Spleen (tissue), 11 donors: ENCODE data around the gene S100A4. TPM values are rescaled to one million over a fixed set of nuclear protein-coding genes. Genes with fewer than 3 reads are reported as not detected.
A peak's percentile ranks its signal among the peaks of the same experiment; 100 is the strongest.
"Not testable (repeated sequence)": the region's sequence is repeated elsewhere in the genome, so short reads cannot be mapped to it uniquely, and the experiment has no call there.

Experiments
- DNase-seq: peaks from one replicate; pipeline ENCODE4 v3.0.0-alpha.2; 2020
- H3K27ac ChIP-seq, 8 donors: fragments of 200-600 bp; sonication (generic) in 7 of 8; 1 replicate in 4 of 8; 2 replicates in 4 of 8; pipeline versions ENCODE4 v1.5.0 to v1.8.0; 2016 to 2021; ENCODE audit warnings: inconsistent platforms in 4 of 8, mild to moderate bottlenecking in 4 of 8, moderate library complexity in 1 of 8
- H3K27me3 ChIP-seq, 7 donors: fragments of 200-600 bp; sonication (generic) in 6 of 7; replicated peaks in 1 of 7; 1 replicate in 4 of 7; 2 replicates in 3 of 7; pipeline versions ENCODE4 v1.5.0 to v1.8.0; 2016 to 2021; ENCODE audit warnings: inconsistent platforms in 3 of 7, mild to moderate bottlenecking in 1 of 7
- H3K36me3 ChIP-seq, 6 donors: fragments of 200-600 bp; sonication (generic) in 5 of 6; 1 replicate in 4 of 6; 2 replicates in 2 of 6; pipeline versions ENCODE4 v1.5.0 to v1.8.0; 2016 to 2021; ENCODE audit warnings: inconsistent platforms in 2 of 6
- H3K4me1 ChIP-seq, 6 donors: fragments of 200-600 bp; sonication (generic) in 5 of 6; 1 replicate in 3 of 6; 2 replicates in 3 of 6; pipeline versions ENCODE4 v1.5.0 to v1.8.0; 2016 to 2021; ENCODE audit warnings: inconsistent platforms in 3 of 6
- H3K4me3 ChIP-seq, 8 donors: fragments of 200-600 bp; sonication (generic) in 7 of 8; 1 replicate in 4 of 8; 2 replicates in 4 of 8; pipeline versions ENCODE4 v1.5.0 to v1.8.0; 2016 to 2021; ENCODE audit warnings: inconsistent platforms in 4 of 8, mild to moderate bottlenecking in 4 of 8, moderate library complexity in 2 of 8
- H3K9me3 ChIP-seq, 8 donors: fragments of 200-600 bp; sonication (generic) in 7 of 8; 1 replicate in 4 of 8; 2 replicates in 4 of 8; pipeline versions ENCODE4 v1.5.0 to v1.8.0; 2016 to 2021; ENCODE audit warnings: inconsistent platforms in 4 of 8
- POLR2A ChIP-seq, 3 donors: fragments of 450-650 bp; IDR thresholded peaks; one replicate each; pipeline ENCODE4 v1.5.1; 2017; ENCODE audit warnings: antibody characterized with exemption in 3 of 3, mild to moderate bottlenecking in 1 of 3
- POLR2AphosphoS5 ChIP-seq, 3 donors: sonication (generic); formaldehyde crosslinking; IDR thresholded peaks; one replicate each; pipeline ENCODE4 v1.5.1; 2017; ENCODE audit warnings: antibody characterized with exemption in 3 of 3
- WGBS, 5 donors: extraction: QIAGEN DNeasy Blood & Tissue Kit in 3 of 5; methylation state at CpG; one replicate each; pipeline versions ENCODE4 v1.1.5 to v1.1.7; 2013 to 2018; 5-methylcytosine and 5-hydroxymethylcytosine counted together
- intact Hi-C: fragments of 100-400 bp; cut with DNase I; formaldehyde crosslinking; loops from one replicate; pipeline ENCODE4 v1.15.0; 2023; ENCODE audit warnings: low total_unique reads
- polyA plus RNA-seq, 3 donors: library from polyadenylated mRNA; stranded (reverse); fragments of 200-250 nt; gene quantifications; one replicate each; pipeline ENCODE4 v1.2.1, GENCODE V29; 2013
- total RNA-seq, 7 donors: library from RNA; depleted of rRNA in 3 of 7; stranded (reverse); fragments of >200 nt in 3 of 7; fragmentation: NEBNext Ultra II Directional in 4 of 7; extraction: Animal tissue kit (Norgen Biotek cat#: 25700) in 4 of 7; gene quantifications; one replicate each; pipeline versions ENCODE4 v1.1.0 to v1.2.1, GENCODE V29; 2016 to 2021
- TF ChIP-seq, protein P1 (sequence below), 11 experiments: fragments of 200-600 bp in 7 of 11; fragments of 450-650 bp in 4 of 11; sonication (generic) in 4 of 11; IDR thresholded peaks in 8 of 11; conservative IDR thresholded peaks in 3 of 11; 1 replicate in 7 of 11; 2 replicates in 4 of 11; pipeline versions ENCODE4 v1.4.0 to v1.8.0; 2016 to 2021; ENCODE audit warnings: antibody characterized with exemption in 11 of 11, inconsistent platforms in 4 of 11, mild to moderate bottlenecking in 1 of 11
- donor health status: healthy with polysubstance abuse.
- donor health status: DM: no; HTN: no; CAD: no; lungs with moderate emphysema.
- donor health status: DM: no; HTN: no; CAD: no.
- donor health status: Bipolar disorder and iron deficiency.
- donor health status: healthy.
- donor health status: DM: no; HTN: no; CAD: no.
- donor health status: DM: yes; HTN: yes; CAD: no.

S100A4 gene
- total and polyA plus RNA-seq, 10 donors: 161 to 755 (median 321) TPM

- H3K4me1 ChIP-seq: peaks cover 0 to 24% (median 13%) of the 10 kb centered on the region in 6 donors
- no peaks in the 10 kb centered on the region for H3K36me3 ChIP-seq
- H3K9me3 ChIP-seq: no peaks in the 10 kb centered on the region
- TF ChIP-seq, protein P1, sequence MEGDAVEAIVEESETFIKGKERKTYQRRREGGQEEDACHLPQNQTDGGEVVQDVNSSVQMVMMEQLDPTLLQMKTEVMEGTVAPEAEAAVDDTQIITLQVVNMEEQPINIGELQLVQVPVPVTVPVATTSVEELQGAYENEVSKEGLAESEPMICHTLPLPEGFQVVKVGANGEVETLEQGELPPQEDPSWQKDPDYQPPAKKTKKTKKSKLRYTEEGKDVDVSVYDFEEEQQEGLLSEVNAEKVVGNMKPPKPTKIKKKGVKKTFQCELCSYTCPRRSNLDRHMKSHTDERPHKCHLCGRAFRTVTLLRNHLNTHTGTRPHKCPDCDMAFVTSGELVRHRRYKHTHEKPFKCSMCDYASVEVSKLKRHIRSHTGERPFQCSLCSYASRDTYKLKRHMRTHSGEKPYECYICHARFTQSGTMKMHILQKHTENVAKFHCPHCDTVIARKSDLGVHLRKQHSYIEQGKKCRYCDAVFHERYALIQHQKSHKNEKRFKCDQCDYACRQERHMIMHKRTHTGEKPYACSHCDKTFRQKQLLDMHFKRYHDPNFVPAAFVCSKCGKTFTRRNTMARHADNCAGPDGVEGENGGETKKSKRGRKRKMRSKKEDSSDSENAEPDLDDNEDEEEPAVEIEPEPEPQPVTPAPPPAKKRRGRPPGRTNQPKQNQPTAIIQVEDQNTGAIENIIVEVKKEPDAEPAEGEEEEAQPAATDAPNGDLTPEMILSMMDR (IDR thresholded peaks at IDR 0.05 in 8 of 11, conservative IDR thresholded peaks at IDR 0.05 in 3 of 11): no peak
- no peak for TF ChIP-seq POLR2AphosphoS5 (IDR thresholded peaks at IDR 0.05)
- TF ChIP-seq POLR2A (IDR thresholded peaks at IDR 0.05): no peak
- peak; percentile 50 for DNase-seq
- intact Hi-C loops: no loop called here
- no peak overlapping the region for H3K4me3 ChIP-seq
- H3K27ac ChIP-seq: peak overlapping the region in 7 of 8 donors; percentile 9 to 65 (median 39)
- no peaks in the 10 kb centered on the region for H3K27me3 ChIP-seq
- WGBS, 5 donors: 44 to 76% (median 53%) methylated on average over 5 of the region's 5 CpGs
Observed at GRCh38 chr1:153587314-153587713, 41.7 kb upstream of the S100A4 start.

GRCh38 chr1:153586347-153586746 is 40.7 kb upstream of the S100A4 start:
- H3K9me3 ChIP-seq: no peaks in the 10 kb centered on the region
- H3K27me3 ChIP-seq: no peaks in the 10 kb centered on the region
- H3K36me3 ChIP-seq: no peaks in the 10 kb centered on the region
- no peak for DNase-seq
- peak overlapping the region in 5 of 8 donors; percentile 29 to 65 (median 52) for H3K27ac ChIP-seq
- H3K4me3 ChIP-seq: no peak overlapping the region
- H3K4me1 ChIP-seq: peaks cover 0 to 24% (median 13%) of the 10 kb centered on the region in 6 donors
- TF ChIP-seq, protein P1 (IDR thresholded peaks at IDR 0.05 in 8 of 11, conservative IDR thresholded peaks at IDR 0.05 in 3 of 11): no peak
- TF ChIP-seq POLR2A (IDR thresholded peaks at IDR 0.05) (no peak), POLR2AphosphoS5 (IDR thresholded peaks at IDR 0.05) (no peak)
- intact Hi-C loops: no loop called here
- 44 to 64% (median 57%) methylated on average over 1 of the region's 1 CpG for WGBS, 5 donors

DNA sequence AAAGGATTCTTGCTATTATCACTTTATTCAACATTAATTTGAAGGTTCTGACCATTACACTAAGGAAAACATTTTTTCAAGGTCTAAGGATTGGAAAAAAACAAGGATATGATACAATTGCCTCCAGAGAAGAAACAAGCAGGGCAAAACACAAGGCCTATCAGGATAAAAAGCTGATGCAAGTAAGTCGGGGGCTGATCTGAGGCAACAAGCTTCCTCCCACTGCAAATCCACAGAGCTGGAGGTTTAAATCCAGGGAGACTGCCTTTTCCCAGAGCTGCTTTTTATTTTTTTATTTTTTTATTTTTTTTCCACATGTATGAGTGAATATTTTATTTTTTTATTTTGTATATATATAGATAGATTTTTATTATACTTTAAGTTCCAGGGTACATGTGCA is 39.4 kb upstream of the S100A4 start:
- no peaks in the 10 kb centered on the region for H3K9me3 ChIP-seq
- peak overlapping the region in 2 of 8 donors; percentile 9 to 39 for H3K27ac ChIP-seq
- TF ChIP-seq POLR2AphosphoS5 (IDR thresholded peaks at IDR 0.05) (no peak), POLR2A (IDR thresholded peaks at IDR 0.05) (no peak)
- TF ChIP-seq, protein P1 (IDR thresholded peaks at IDR 0.05 in 8 of 11, conservative IDR thresholded peaks at IDR 0.05 in 3 of 11): no peak
- WGBS, 5 donors: 43 to 65% (median 54%) methylated on average over 1 of the region's 1 CpG
- no peaks in the 10 kb centered on the region for H3K27me3 ChIP-seq
- H3K36me3 ChIP-seq: no peaks in the 10 kb centered on the region
- no peak for DNase-seq
- H3K4me1 ChIP-seq: peaks cover 0 to 24% (median 13%) of the 10 kb centered on the region in 6 donors
- H3K4me3 ChIP-seq: no peak overlapping the region
- intact Hi-C loops: no loop called here

- TF ChIP-seq POLR2A (IDR thresholded peaks at IDR 0.05) (no peak), POLR2AphosphoS5 (IDR thresholded peaks at IDR 0.05) (no peak)
- TF ChIP-seq, protein P1 (IDR thresholded peaks at IDR 0.05 in 8 of 11, conservative IDR thresholded peaks at IDR 0.05 in 3 of 11): no peak
- Histone ChIP-seq H3K4me3 (no peak overlapping the region), H3K9me3 (no peaks in the 10 kb centered on the region), H3K27ac (peak overlapping the region in 1 of 8 donors; percentile 13), H3K27me3 (no peaks in the 10 kb centered on the region), H3K36me3 (no peaks in the 10 kb centered on the region), H3K4me1 (peaks cover 0 to 24% (median 13%) of the 10 kb centered on the region in 6 donors)
- no peak for DNase-seq
- intact Hi-C loops: no loop called here
- 74 to 80% (median 78%) methylated on average over 2 of the region's 2 CpGs for WGBS, 5 donors
Observed at GRCh38 chr1:153583976-153584375, 38.4 kb upstream of the S100A4 start.

DNA sequence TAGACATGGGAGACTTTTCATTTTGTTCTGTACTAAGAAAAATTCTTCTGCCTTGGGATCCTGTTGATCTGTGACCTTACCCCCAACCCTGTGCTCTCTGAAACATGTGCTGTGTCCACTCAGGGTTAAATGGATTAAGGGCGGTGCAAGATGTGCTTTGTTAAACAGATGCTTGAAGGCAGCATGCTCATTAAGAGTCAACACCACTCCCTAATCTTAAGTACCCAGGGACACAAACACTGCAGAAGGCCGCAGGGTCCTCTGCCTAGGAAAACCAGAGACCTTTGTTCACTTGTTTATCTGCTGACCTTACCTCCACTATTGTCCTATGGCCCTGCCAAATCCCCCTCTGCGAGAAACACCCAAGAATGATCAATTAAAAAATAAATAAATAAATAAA is 37.9 kb upstream of the S100A4 start:
- H3K9me3 ChIP-seq, H3K36me3 ChIP-seq, H3K27ac ChIP-seq, H3K27me3 ChIP-seq, DNase-seq, H3K4me3 ChIP-seq, intact Hi-C loops: not testable (repeated sequence)
- 64 to 87% (median 69%) methylated on average over 2 to 3 of the region's 3 CpGs for WGBS, 5 donors
- peaks cover 0 to 24% (median 13%) of the 10 kb centered on the region in 6 donors for H3K4me1 ChIP-seq

- H3K27me3 ChIP-seq, H3K27ac ChIP-seq, H3K4me3 ChIP-seq, intact Hi-C loops, H3K36me3 ChIP-seq, H3K9me3 ChIP-seq: not testable (repeated sequence)
- DNase-seq: peak; percentile 58
- WGBS, 5 donors: 91 to 98% (median 94%) methylated on average over 19 to 34 of the region's 34 CpGs
- H3K4me1 ChIP-seq: peaks cover 0 to 26% (median 9%) of the 10 kb centered on the region in 6 donors
Observed at GRCh38 chr1:153582836-153583235, 37.2 kb upstream of the S100A4 start.
